Vagina (tissue), 2 donors: ENCODE results near the gene RAB22A. TPM values are rescaled to one million over a fixed set of nuclear protein-coding genes. Genes with fewer than 3 reads are reported as not detected.

ENCODE experiments used
- DNase-seq, 2 donors: peaks; one replicate each; pipeline ENCODE4 v3.0.0-alpha.2; 2017; ENCODE audit errors: extremely low spot score in 2 of 2
- H3K27ac ChIP-seq: fragments of 200-600 bp; sonication (generic); one replicate; pipeline ENCODE4 v1.5.1; 2019
- H3K27me3 ChIP-seq: fragments of 200-600 bp; sonication (generic); one replicate; pipeline ENCODE4 v1.5.1; 2019
- H3K36me3 ChIP-seq, 2 donors: fragments of 200-600 bp; sonication (generic); one replicate each; pipeline ENCODE4 v1.5.1; 2017 to 2019
- H3K4me1 ChIP-seq: fragments of 200-600 bp; sonication (generic); one replicate; pipeline ENCODE4 v1.5.1; 2019
- H3K4me3 ChIP-seq, 2 donors: fragments of 200-600 bp; sonication (generic); 1 replicate in 1 of 2; 2 replicates in 1 of 2; pipeline ENCODE4 v1.5.1; 2016 to 2019
- H3K9me3 ChIP-seq: fragments of 200-600 bp; sonication (generic); one replicate; pipeline ENCODE4 v1.5.1; 2019
- POLR2A ChIP-seq, 2 donors: fragments of 450-650 bp; IDR thresholded peaks; one replicate each; pipeline ENCODE4 v1.6.1; 2017; ENCODE audit warnings: antibody characterized with exemption in 2 of 2, mild to moderate bottlenecking in 2 of 2, moderate library complexity in 2 of 2
- POLR2AphosphoS5 ChIP-seq, 2 donors: sonication (generic); formaldehyde crosslinking; IDR thresholded peaks; one replicate each; pipeline ENCODE4 v1.9.0; 2017; ENCODE audit warnings: antibody characterized with exemption in 2 of 2, mild to moderate bottlenecking in 2 of 2, low read depth in 1 of 2; ENCODE audit not compliant: insufficient read depth in 1 of 2
- intact Hi-C: fragments of 100-400 bp; cut with DNase I; formaldehyde crosslinking; loops from one replicate; pipeline ENCODE4 v1.15.1; 2023
- total RNA-seq: library from RNA; depleted of rRNA; stranded (reverse); fragments of >200 nt; gene quantifications from one replicate; pipeline ENCODE4 v1.2.3, GENCODE V29; 2016
- TF ChIP-seq, protein P1 (sequence below), 3 experiments: fragments of 450-650 bp in 2 of 3; fragments of 200-600 bp in 1 of 3; sonication (generic) in 1 of 3; IDR thresholded peaks; one replicate each; pipeline ENCODE4 v1.5.1; 2017 to 2019; ENCODE audit warnings: antibody characterized with exemption in 3 of 3, mild to moderate bottlenecking in 2 of 3, moderate library complexity in 2 of 3

RAB22A gene
- total RNA-seq, 1 donor from 2014 or later: 15.2 TPM

DNA sequence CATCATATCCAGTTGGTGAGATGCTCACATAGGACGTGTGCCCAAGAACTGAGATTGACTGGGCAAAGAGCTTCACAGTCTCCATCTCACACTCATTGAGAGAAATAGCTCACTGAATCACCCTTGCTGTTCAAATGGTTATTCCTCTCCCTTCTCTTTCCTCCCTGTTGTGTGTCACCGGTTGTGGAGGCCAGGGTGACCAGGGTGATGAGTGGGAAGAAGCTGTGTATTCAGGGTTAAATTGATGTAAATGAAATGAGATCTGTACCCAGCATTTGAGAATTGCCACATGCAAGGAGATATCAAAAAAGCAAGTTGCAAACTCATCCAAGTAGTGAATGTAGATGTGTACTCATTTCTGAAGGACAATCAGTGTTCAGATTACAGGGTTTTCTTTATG lies 43.0 kb downstream of the RAB22A start:
- Histone ChIP-seq H3K4me3 (no peak overlapping the region), H3K4me1 (no peaks in the 10 kb centered on the region), H3K27ac (no peak overlapping the region), H3K36me3 (peaks cover 0 to 12% of the 10 kb centered on the region in 2 donors), H3K27me3 (no peaks in the 10 kb centered on the region), H3K9me3 (no peaks in the 10 kb centered on the region)
- DNase-seq: no peak
- TF ChIP-seq, protein P1, sequence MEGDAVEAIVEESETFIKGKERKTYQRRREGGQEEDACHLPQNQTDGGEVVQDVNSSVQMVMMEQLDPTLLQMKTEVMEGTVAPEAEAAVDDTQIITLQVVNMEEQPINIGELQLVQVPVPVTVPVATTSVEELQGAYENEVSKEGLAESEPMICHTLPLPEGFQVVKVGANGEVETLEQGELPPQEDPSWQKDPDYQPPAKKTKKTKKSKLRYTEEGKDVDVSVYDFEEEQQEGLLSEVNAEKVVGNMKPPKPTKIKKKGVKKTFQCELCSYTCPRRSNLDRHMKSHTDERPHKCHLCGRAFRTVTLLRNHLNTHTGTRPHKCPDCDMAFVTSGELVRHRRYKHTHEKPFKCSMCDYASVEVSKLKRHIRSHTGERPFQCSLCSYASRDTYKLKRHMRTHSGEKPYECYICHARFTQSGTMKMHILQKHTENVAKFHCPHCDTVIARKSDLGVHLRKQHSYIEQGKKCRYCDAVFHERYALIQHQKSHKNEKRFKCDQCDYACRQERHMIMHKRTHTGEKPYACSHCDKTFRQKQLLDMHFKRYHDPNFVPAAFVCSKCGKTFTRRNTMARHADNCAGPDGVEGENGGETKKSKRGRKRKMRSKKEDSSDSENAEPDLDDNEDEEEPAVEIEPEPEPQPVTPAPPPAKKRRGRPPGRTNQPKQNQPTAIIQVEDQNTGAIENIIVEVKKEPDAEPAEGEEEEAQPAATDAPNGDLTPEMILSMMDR (IDR thresholded peaks at IDR 0.05): no peak
- TF ChIP-seq POLR2AphosphoS5 (IDR thresholded peaks at IDR 0.05; ENCODE audit: insufficient read depth in 1 of 2, low read depth in 1 of 2): no peak
- TF ChIP-seq POLR2A (IDR thresholded peaks at IDR 0.05): no peak
- intact Hi-C loops: no loop called here

DNA sequence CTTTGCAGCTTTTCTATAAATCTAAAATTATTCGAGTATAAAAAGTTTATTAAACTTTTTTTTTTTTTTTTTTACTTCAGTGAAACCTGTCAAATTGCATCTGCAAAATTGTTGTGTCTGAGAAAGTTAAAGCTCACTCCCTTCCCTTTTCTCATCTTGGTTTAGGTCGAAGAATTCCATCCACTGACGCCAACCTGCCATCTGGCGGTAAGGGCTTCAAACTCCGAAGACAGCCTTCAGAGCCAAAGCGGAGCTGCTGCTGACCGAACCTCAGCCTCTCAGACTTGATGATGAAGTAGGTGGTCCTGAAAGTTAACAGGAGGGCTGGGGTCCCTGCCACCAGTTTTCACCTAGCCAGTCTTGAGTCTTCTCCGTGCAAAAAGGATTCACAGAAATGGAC lies 49.9 kb downstream of the RAB22A start:
- H3K27ac ChIP-seq: no peak overlapping the region
- H3K27me3 ChIP-seq: no peaks in the 10 kb centered on the region
- no peak overlapping the region for H3K4me3 ChIP-seq
- DNase-seq: no peak
- no peaks in the 10 kb centered on the region for H3K9me3 ChIP-seq
- intact Hi-C loops: no loop called here
- H3K4me1 ChIP-seq: peaks cover 11% of the 10 kb centered on the region
- peaks cover 5 to 19% of the 10 kb centered on the region in 2 donors for H3K36me3 ChIP-seq
- TF ChIP-seq POLR2A (IDR thresholded peaks at IDR 0.05): no peak

DNA sequence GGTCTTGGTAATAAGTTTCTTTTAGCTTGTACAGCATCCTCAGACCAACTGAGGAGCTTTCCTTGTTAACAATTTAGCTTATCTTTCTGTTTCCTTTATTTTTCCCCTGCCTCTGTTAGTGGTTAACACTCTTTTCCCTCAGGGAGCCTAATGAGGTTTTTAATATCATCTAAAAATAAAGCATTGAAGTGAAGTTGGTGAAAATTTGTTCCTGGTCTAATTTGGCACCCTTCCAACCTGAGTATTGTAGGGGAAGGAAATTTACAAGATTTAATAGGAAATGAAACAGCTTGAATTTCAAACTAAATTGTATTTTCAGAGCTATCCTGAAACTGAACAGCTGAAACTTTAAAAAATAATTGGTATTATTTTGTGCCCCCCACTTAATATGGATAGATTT lies 51.4 kb downstream of the RAB22A start:
- H3K27me3 ChIP-seq: no peaks in the 10 kb centered on the region
- H3K4me3 ChIP-seq: no peak overlapping the region
- H3K27ac ChIP-seq: no peak overlapping the region
- no peaks in the 10 kb centered on the region for H3K9me3 ChIP-seq
- peaks cover 11% of the 10 kb centered on the region for H3K4me1 ChIP-seq
- DNase-seq: no peak
- H3K36me3 ChIP-seq: peaks cover 5 to 24% of the 10 kb centered on the region in 2 donors
- no peak for TF ChIP-seq POLR2A (IDR thresholded peaks at IDR 0.05)
- TF ChIP-seq, protein P1 (IDR thresholded peaks at IDR 0.05): no peak
- TF ChIP-seq POLR2AphosphoS5 (IDR thresholded peaks at IDR 0.05; ENCODE audit: insufficient read depth in 1 of 2, low read depth in 1 of 2): no peak
- intact Hi-C loops: no loop called here

- H3K9me3 ChIP-seq: no peaks in the 10 kb centered on the region
- H3K4me1 ChIP-seq: peaks cover 11% of the 10 kb centered on the region
- H3K36me3 ChIP-seq: peaks cover 5 to 23% of the 10 kb centered on the region in 2 donors
- H3K27me3 ChIP-seq: no peaks in the 10 kb centered on the region
- intact Hi-C loops: no loop called here
- no peak for DNase-seq
- TF ChIP-seq, protein P1 (IDR thresholded peaks at IDR 0.05): no peak
- TF ChIP-seq POLR2A (IDR thresholded peaks at IDR 0.05): no peak
- no peak for TF ChIP-seq POLR2AphosphoS5 (IDR thresholded peaks at IDR 0.05; ENCODE audit: insufficient read depth in 1 of 2, low read depth in 1 of 2)
- no peak overlapping the region for H3K4me3 ChIP-seq
- H3K27ac ChIP-seq: no peak overlapping the region
Observed at GRCh38 chr20:58361481-58362205, 52.1 kb downstream of the RAB22A start.

DNA sequence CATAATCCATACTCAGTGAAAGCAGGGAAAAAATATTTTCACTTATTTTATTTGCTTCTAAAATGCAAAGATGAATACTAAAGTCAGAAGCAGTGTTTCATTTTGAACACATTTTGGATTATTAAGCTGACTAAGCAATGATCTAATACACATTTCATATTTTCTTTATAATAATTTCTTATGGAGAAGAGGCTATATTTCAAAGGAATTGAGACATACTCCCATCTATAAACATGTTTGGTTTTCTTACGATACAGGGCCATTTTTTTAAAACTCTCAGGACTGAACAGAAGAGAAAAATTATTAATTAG lies 52.6 kb downstream of the RAB22A start:
- H3K4me3 ChIP-seq: no peak overlapping the region
- intact Hi-C loops: no loop called here
- peaks cover 11% of the 10 kb centered on the region for H3K4me1 ChIP-seq
- no peak for DNase-seq
- H3K36me3 ChIP-seq: peaks cover 5 to 20% of the 10 kb centered on the region in 2 donors
- no peaks in the 10 kb centered on the region for H3K27me3 ChIP-seq
- no peak overlapping the region for H3K27ac ChIP-seq
- TF ChIP-seq POLR2A (IDR thresholded peaks at IDR 0.05): no peak
- no peak for TF ChIP-seq POLR2AphosphoS5 (IDR thresholded peaks at IDR 0.05; ENCODE audit: insufficient read depth in 1 of 2, low read depth in 1 of 2)
- TF ChIP-seq, protein P1 (IDR thresholded peaks at IDR 0.05): no peak
- no peaks in the 10 kb centered on the region for H3K9me3 ChIP-seq
